ENCODE results near the gene PEDS1. TPM values are rescaled to one million over a fixed set of nuclear protein-coding genes. Genes with fewer than 3 reads are reported as not detected.
A peak's percentile ranks its signal among the peaks of the same experiment; 100 is the strongest.

Gene PEDS1
- total and polyA plus RNA-seq, 10 of the 15 experiments (the other 5 are each of a cell fraction or from before 2014, with no cell fraction given) = 1.7 to 25.6 (median 16.8) TPM

DNA sequence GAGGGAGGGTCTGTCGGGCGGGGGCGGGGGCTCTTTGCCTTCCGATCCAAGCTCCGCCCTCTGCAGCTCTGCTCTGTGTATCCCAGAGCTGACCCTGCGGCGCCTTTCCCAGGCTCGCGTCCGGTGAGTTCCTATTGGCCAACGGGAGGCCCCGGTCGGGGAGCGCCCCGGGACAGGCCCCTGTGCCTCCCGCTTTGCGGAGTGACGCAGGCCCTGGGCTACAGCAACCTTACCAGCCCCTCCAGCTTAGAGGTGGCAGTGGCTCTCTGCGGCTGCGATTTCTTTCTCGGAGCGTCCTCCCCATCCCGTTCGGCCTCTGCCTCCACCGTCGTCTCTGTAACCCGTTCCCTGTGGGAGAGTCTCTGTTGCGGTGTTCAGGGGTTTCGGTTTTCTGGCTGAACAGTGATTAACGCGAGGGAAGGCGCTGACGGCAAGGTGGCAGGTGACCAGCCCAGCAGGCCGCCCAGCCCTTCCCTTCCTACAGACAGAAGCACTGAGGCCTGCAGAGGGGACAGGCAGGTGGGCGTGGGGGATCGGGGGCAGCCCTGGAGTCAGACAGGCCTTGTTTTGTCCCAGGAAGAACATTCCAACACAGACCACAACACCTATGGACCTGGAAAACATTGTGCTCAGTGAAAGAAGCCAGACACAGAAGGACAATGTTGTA is 19.0 kb upstream of the PEDS1 start:
- Histone ChIP-seq H2AFZ (ENCODE audit: control insufficient read depth, low read depth, low read length) (peak overlapping the region; percentile 77), H3K27ac (ENCODE audit: control insufficient read depth, insufficient read depth) (no peak overlapping the region), H3K4me1 (ENCODE audit: control insufficient read depth, insufficient read depth, low read length) (no peaks in the 10 kb centered on the region), H3K9me3 (replicated peaks; ENCODE audit: control insufficient read depth, insufficient read depth, low read length) (no peaks in the 10 kb centered on the region), H3K27me3 (replicated peaks in 1 of 2; ENCODE audit: control insufficient read depth in 2 of 2, insufficient read depth in 2 of 2, low read length in 1 of 2) (no peaks in the 10 kb centered on the region), H3K9ac (ENCODE audit: control insufficient read depth, insufficient read depth, low read length) (no peak overlapping the region), H3K4me2 (ENCODE audit: control insufficient read depth, insufficient read depth) (peak overlapping the region; percentile 46), H4K20me1 (ENCODE audit: control insufficient read depth, insufficient read depth) (no peaks in the 10 kb centered on the region), H3K79me2 (ENCODE audit: control insufficient read depth, insufficient read depth, low read length) (no peaks in the 10 kb centered on the region), H3K36me3 (ENCODE audit: control insufficient read depth in 2 of 2, insufficient read depth in 2 of 2, low read length in 1 of 2) (no peaks in the 10 kb centered on the region), H3K4me3 (no peak overlapping the region)
- no peak for FAIRE-seq
- TF ChIP-seq RUNX3 (IDR thresholded peaks at IDR 0.05; ENCODE audit: low read length) (no peak), NFYB (IDR thresholded peaks at IDR 0.05; ENCODE audit: insufficient read depth, low read depth, low read length) (peak; percentile 46; the same call in 1 of the 2 replicates), CHD1 (IDR thresholded peaks at IDR 0.05; ENCODE audit: low read depth, low read length) (no peak), YY1 (IDR thresholded peaks at IDR 0.05; ENCODE audit: low read depth, low read length) (no peak), NFYA (IDR thresholded peaks at IDR 0.05; ENCODE audit: borderline replicate concordance, low read depth, low read length) (no peak), ZBED1 (IDR thresholded peaks at IDR 0.05; ENCODE audit: borderline replicate concordance) (no peak), NR2F1 (conservative IDR thresholded peaks at IDR 0.05) (no peak)
- ChIA-PET RAD21 (ENCODE audit: unreplicated experiment) (interaction anchor here (0.6 kb wide), 1 partner anchor 786 kb away, joined by 4 read pairs; no protein-coding TSS in a partner anchor), CTCF (interaction anchor here (0.6 to 9.3 kb wide), 3 partner anchors 53 to 193 kb away, joined by 3 to 219 read pairs (median 10); no protein-coding TSS in a partner anchor), POLR2A (interaction anchor here (0.6 to 1.0 kb wide), 2 partner anchors 33 to 57 kb away, joined by 4 to 9 read pairs; no protein-coding TSS in a partner anchor), SMC1A (ENCODE audit: uncharacterized antibody, unreplicated experiment) (interaction anchor here (1.3 kb wide), 1 partner anchor 52 kb away, joined by 3 read pairs; no protein-coding TSS in a partner anchor)
- intact Hi-C loops (cut with micrococcal nuclease; ENCODE audit: unreplicated experiment) = no loop called here
- 11% methylated on average over 24 of the region's 36 CpGs for WGBS (ENCODE audit: insufficient coverage, insufficient replicate concordance, low lambda C conversion rate, missing lambda C conversion rate)
- DNase-seq (ENCODE audit: low read depth, low spot score) = no peak
- peak; percentile 62 for ATAC-seq
- no TSS peak for BruUV-seq (replicated peaks)
- in situ Hi-C loops (cut with MboI) = no loop called here

Data from GM12878 (cell line).